ENCODE measurements around the gene CSH1.
"Not testable (repeated sequence)": the region's sequence is repeated elsewhere in the genome, so short reads cannot be mapped to it uniquely, and the experiment has no call there.

DNA sequence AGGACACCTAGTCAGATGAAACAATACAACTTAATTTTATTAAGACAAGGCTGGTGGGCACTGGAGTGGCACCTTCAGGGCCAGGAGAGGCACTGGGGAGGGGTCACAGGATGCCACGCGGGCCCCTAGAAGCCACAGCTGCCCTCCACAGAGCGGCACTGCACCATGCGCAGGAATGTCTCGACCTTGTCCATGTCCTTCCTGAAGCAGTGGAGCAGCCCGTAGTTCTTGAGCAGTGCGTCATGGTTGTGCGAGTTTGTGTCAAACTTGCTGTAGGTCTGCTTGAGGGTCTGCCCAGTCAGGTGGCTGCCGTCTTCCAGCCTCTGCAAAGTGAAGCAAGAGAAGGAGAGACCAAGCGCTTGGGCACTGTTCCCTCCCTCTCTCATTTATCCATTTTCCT, 13.2 kb upstream of the CSH1 start:
- TF ChIP-seq, protein P1, sequence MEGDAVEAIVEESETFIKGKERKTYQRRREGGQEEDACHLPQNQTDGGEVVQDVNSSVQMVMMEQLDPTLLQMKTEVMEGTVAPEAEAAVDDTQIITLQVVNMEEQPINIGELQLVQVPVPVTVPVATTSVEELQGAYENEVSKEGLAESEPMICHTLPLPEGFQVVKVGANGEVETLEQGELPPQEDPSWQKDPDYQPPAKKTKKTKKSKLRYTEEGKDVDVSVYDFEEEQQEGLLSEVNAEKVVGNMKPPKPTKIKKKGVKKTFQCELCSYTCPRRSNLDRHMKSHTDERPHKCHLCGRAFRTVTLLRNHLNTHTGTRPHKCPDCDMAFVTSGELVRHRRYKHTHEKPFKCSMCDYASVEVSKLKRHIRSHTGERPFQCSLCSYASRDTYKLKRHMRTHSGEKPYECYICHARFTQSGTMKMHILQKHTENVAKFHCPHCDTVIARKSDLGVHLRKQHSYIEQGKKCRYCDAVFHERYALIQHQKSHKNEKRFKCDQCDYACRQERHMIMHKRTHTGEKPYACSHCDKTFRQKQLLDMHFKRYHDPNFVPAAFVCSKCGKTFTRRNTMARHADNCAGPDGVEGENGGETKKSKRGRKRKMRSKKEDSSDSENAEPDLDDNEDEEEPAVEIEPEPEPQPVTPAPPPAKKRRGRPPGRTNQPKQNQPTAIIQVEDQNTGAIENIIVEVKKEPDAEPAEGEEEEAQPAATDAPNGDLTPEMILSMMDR (conservative IDR thresholded peaks at IDR 0.05 in 1 of 2, IDR thresholded peaks at IDR 0.05 in 1 of 2; ENCODE audit: low read depth in 1 of 2, low read length in 2 of 2) = not testable (repeated sequence)
- not testable (repeated sequence) for TF ChIP-seq EZH2 (IDR thresholded peaks at IDR 0.05; ENCODE audit: low read length, missing control alignments)
